Suppressor macrophage treated with lipopolysaccharide for 1 hour (primary cell): ENCODE results near the gene CROCC.

Experiments used
- DNase-seq, 3 donors: peaks; one replicate each; pipeline ENCODE4 v3.0.0-alpha.2; 2020 to 2022

The CROCC gene

GRCh38 chr1:17017435-17017834, 95.7 kb downstream of the CROCC start:
- DNase-seq = no peak

GRCh38 chr1:17018849-17019248, 97.1 kb downstream of the CROCC start:
- DNase-seq = no peak

GRCh38 chr1:17020502-17020901, 98.8 kb downstream of the CROCC start:
- DNase-seq = no peak

- no peak for DNase-seq
These were observed 100.2 kb downstream of the CROCC start for GRCh38 chr1:17021896-17022295.
